GM19238 (cell line): ENCODE results near the gene DIAPH2.

Source experiments
- DNase-seq: peaks from one replicate; pipeline ENCODE4 v3.0.0; 2011; ENCODE audit warnings: low spot score; ENCODE audit not compliant: insufficient read length

The DIAPH2 gene

GRCh38 chrX:96929036-96929435 is 244.4 kb downstream of the DIAPH2 start:
- DNase-seq: no peak

GRCh38 chrX:96957718-96958117 is 273.1 kb downstream of the DIAPH2 start:
- no peak for DNase-seq

- no peak for DNase-seq
These were observed 287.2 kb downstream of the DIAPH2 start for GRCh38 chrX:96971812-96972211.

GRCh38 chrX:96978906-96979305 is 294.3 kb downstream of the DIAPH2 start:
- no peak for DNase-seq

GRCh38 chrX:96979766-96980165 is 295.1 kb downstream of the DIAPH2 start:
- DNase-seq: no peak

GRCh38 chrX:96982161-96982560 is 297.5 kb downstream of the DIAPH2 start:
- DNase-seq: no peak

GRCh38 chrX:96984538-96984937 is 299.9 kb downstream of the DIAPH2 start:
- no peak for DNase-seq

- DNase-seq: no peak
These were observed 300.4 kb downstream of the DIAPH2 start for GRCh38 chrX:96985046-96985445.

GRCh38 chrX:96987228-96987627 is 302.6 kb downstream of the DIAPH2 start:
- no peak for DNase-seq

GRCh38 chrX:96989830-96990571 is 305.4 kb downstream of the DIAPH2 start:
- DNase-seq: no peak

- no peak for DNase-seq
These were observed 309.5 kb downstream of the DIAPH2 start for GRCh38 chrX:96994093-96994492.

GRCh38 chrX:96997196-96997595 is 312.6 kb downstream of the DIAPH2 start:
- no peak for DNase-seq

GRCh38 chrX:97000682-97001368 is 316.2 kb downstream of the DIAPH2 start:
- DNase-seq: no peak

GRCh38 chrX:97006167-97006566 is 321.5 kb downstream of the DIAPH2 start:
- DNase-seq: no peak

- DNase-seq: no peak
These were observed 324.7 kb downstream of the DIAPH2 start for GRCh38 chrX:97009391-97009790.

- DNase-seq: no peak
These were observed 326.9 kb downstream of the DIAPH2 start for GRCh38 chrX:97011540-97011939.

- DNase-seq: no peak
These were observed 331.5 kb downstream of the DIAPH2 start for GRCh38 chrX:97016106-97016505.

- DNase-seq: no peak
These were observed 337.0 kb downstream of the DIAPH2 start for GRCh38 chrX:97021680-97022079.

- no peak for DNase-seq
These were observed 341.8 kb downstream of the DIAPH2 start for GRCh38 chrX:97026406-97026805.

GRCh38 chrX:97027384-97027922 is 342.8 kb downstream of the DIAPH2 start:
- DNase-seq: no peak

- no peak for DNase-seq
These were observed 345.8 kb downstream of the DIAPH2 start for GRCh38 chrX:97030463-97030862.

- no peak for DNase-seq
These were observed 346.3 kb downstream of the DIAPH2 start for GRCh38 chrX:97030947-97031346.
